IMR-90 (cell line): ENCODE measurements around the gene ATP9B. TPM values are rescaled to one million over a fixed set of nuclear protein-coding genes. Genes with fewer than 3 reads are reported as not detected.

Experiments used
- ATAC-seq: fragments of 200-7000 bp; cut with Tn5 transposase; 2 replicates; pipeline ENCODE4 v1.9.1; 2020; ENCODE audit warnings: low read depth, mild to moderate bottlenecking, moderate library complexity
- BruUV-seq: library from RNA; stranded (reverse); fragments of 400-500 nt; replicated peaks from 2 replicates; lab custom pipeline; 2021; lab: Mats Ljungman, UMichigan
- CTCF ChIA-PET: fragments of 300-600 bp; formaldehyde crosslinking; extraction: SDS; loops from one replicate; lab custom pipeline; 2021; ENCODE audit warnings: antibody characterized with exemption; lab: Yijun Ruan, JAX
- POLR2A ChIA-PET: fragments of 300-600 bp; sonication (Branson Sonifier 250); formaldehyde crosslinking; loops from one replicate; lab custom pipeline; 2022; ENCODE audit warnings: antibody characterized with exemption; ENCODE audit not compliant: unreplicated experiment; lab: Charles Lee
- DNase-seq: peaks from one replicate; pipeline ENCODE4 v3.0.0; 2013
- H2AFZ ChIP-seq: replicated peaks from 2 replicates; pipeline ENCODE3; 2013; ENCODE audit warnings: low read length, mild to moderate bottlenecking; ENCODE audit not compliant: poor library complexity
- H2AK5ac ChIP-seq: 2 replicates; pipeline ENCODE4 v1.6.1; 2013; ENCODE audit warnings: low read depth, low read length, inconsistent platforms
- H2AK9ac ChIP-seq: replicated peaks from 2 replicates; pipeline ENCODE3; 2013; ENCODE audit warnings: mild to moderate bottlenecking, low read depth, low read length, moderate library complexity; ENCODE audit not compliant: poor library complexity
- H2BK120ac ChIP-seq: 2 replicates; pipeline ENCODE4 v1.6.1; 2013; ENCODE audit warnings: low read depth, low read length, inconsistent platforms
- H2BK15ac ChIP-seq: 3 replicates; pipeline ENCODE4 v1.6.1; 2013; ENCODE audit warnings: low read depth, low read length, inconsistent platforms
- H2BK20ac ChIP-seq: 2 replicates; pipeline ENCODE4 v1.6.1; 2013; ENCODE audit warnings: low read depth, mild to moderate bottlenecking, inconsistent platforms, low read length, moderate library complexity
- H2BK5ac ChIP-seq: 2 replicates; pipeline ENCODE4 v1.6.1; 2013; ENCODE audit warnings: mild to moderate bottlenecking, low read depth, low read length, inconsistent platforms; ENCODE audit not compliant: poor library complexity, severe bottlenecking
- H3K14ac ChIP-seq: replicated peaks from 2 replicates; pipeline ENCODE4 v1.6.1; 2013; ENCODE audit warnings: low read depth, low read length, inconsistent platforms
- H3K18ac ChIP-seq: 2 replicates; pipeline ENCODE4 v1.6.1; 2013; ENCODE audit warnings: low read depth, low read length, control low read depth
- H3K23ac ChIP-seq: 2 replicates; pipeline ENCODE4 v1.6.1; 2013; ENCODE audit warnings: low read depth, low read length, inconsistent platforms
- H3K27ac ChIP-seq: 2 replicates; pipeline ENCODE4 v1.5.1; 2013; ENCODE audit warnings: mild to moderate bottlenecking, control low read depth, low read length; ENCODE audit not compliant: insufficient read depth
- H3K27me3 ChIP-seq: 2 replicates; pipeline ENCODE4 v1.6.1; 2013; ENCODE audit warnings: low read length; ENCODE audit not compliant: control insufficient read depth, insufficient read depth
- H3K36me3 ChIP-seq: 2 replicates; pipeline ENCODE4 v1.6.1; 2013; ENCODE audit warnings: low read length, mixed read lengths; ENCODE audit not compliant: control insufficient read depth, insufficient read depth
- H3K4ac ChIP-seq: 2 replicates; pipeline ENCODE4 v1.6.1; 2013; ENCODE audit warnings: low read depth, low read length, inconsistent platforms
- H3K4me1 ChIP-seq: 2 replicates; pipeline ENCODE4 v1.6.1; 2013; ENCODE audit warnings: low read length, mixed read lengths; ENCODE audit not compliant: control insufficient read depth, insufficient read depth
- H3K4me2 ChIP-seq: 2 replicates; pipeline ENCODE4 v1.6.1; 2013; ENCODE audit warnings: low read depth, mild to moderate bottlenecking, control low read depth, low read length, moderate library complexity
- H3K4me3 ChIP-seq: 2 replicates; pipeline ENCODE4 v1.5.1; 2013; ENCODE audit warnings: low read depth, mild to moderate bottlenecking, control low read depth, low read length, moderate library complexity; ENCODE audit not compliant: insufficient read depth
- H3K56ac ChIP-seq: 2 replicates; pipeline ENCODE4 v1.6.1; 2013; ENCODE audit warnings: low read length, inconsistent platforms; ENCODE audit not compliant: insufficient read depth; ENCODE audit errors: extremely low read depth
- H3K79me1 ChIP-seq, 2 experiments: 2 replicates each; pipeline ENCODE4 v1.6.1; 2013; ENCODE audit warnings: low read length in 2 of 2, inconsistent platforms in 1 of 2, low read depth in 1 of 2
- H3K9ac ChIP-seq: 2 replicates; pipeline ENCODE4 v1.6.1; 2013; ENCODE audit warnings: low read depth, low read length, control low read depth
- H3K9me1 ChIP-seq: 2 replicates; pipeline ENCODE4 v1.6.1; 2013; ENCODE audit warnings: low read length, inconsistent platforms; ENCODE audit not compliant: insufficient read depth
- H3K9me3 ChIP-seq: 2 replicates; pipeline ENCODE4 v1.6.1; 2013; ENCODE audit warnings: low read length; ENCODE audit not compliant: control insufficient read depth, insufficient read depth
- H4K20me1 ChIP-seq: 2 replicates; pipeline ENCODE4 v1.6.1; 2013; ENCODE audit warnings: low read length, inconsistent platforms; ENCODE audit not compliant: insufficient read depth
- H4K5ac ChIP-seq: 2 replicates; pipeline ENCODE4 v1.6.1; 2013; ENCODE audit warnings: mild to moderate bottlenecking, low read depth, low read length, control low read depth
- H4K8ac ChIP-seq, 2 experiments: 2 replicates each; pipeline ENCODE4 v1.6.1; 2013; ENCODE audit warnings: low read depth in 2 of 2, low read length in 2 of 2, control low read depth in 1 of 2, inconsistent platforms in 1 of 2
- H4K91ac ChIP-seq: 2 replicates; pipeline ENCODE4 v1.6.1; 2013; ENCODE audit warnings: low read depth, low read length, inconsistent platforms; ENCODE audit not compliant: insufficient read depth
- BHLHE40 ChIP-seq: fragments of 150-350 bp; IDR thresholded peaks from 2 replicates; pipeline ENCODE4 v1.6.1; 2016; ENCODE audit warnings: mild to moderate bottlenecking, low read depth, low read length
- CEBPB ChIP-seq: IDR thresholded peaks from 2 replicates; pipeline ENCODE4 v1.6.1; 2012; ENCODE audit warnings: low read depth, low read length, improper control_type of control experiment
- CHD1 ChIP-seq: IDR thresholded peaks from 2 replicates; pipeline ENCODE4 v1.6.1; 2012; ENCODE audit warnings: low read depth, low read length, improper control_type of control experiment
- CTCF ChIP-seq: conservative IDR thresholded peaks from 2 replicates; pipeline ENCODE4 v1.5.1; 2012; ENCODE audit warnings: mild to moderate bottlenecking, low read depth, low read length, improper control_type of control experiment
- ELK1 ChIP-seq: fragments of 150-350 bp; IDR thresholded peaks from 2 replicates; pipeline ENCODE4 v1.6.1; 2016; ENCODE audit warnings: low read depth, mild to moderate bottlenecking, low read length, moderate library complexity, borderline replicate concordance
- FOS ChIP-seq: fragments of 150-350 bp; IDR thresholded peaks from 2 replicates; pipeline ENCODE4 v1.6.1; 2016; ENCODE audit warnings: low read depth, low read length
- MAFK ChIP-seq: IDR thresholded peaks from 2 replicates; pipeline ENCODE4 v1.6.1; 2012; ENCODE audit warnings: low read depth, low read length, improper control_type of control experiment
- MAZ ChIP-seq: IDR thresholded peaks from 2 replicates; pipeline ENCODE4 v1.6.1; 2012; ENCODE audit warnings: low read depth, mild to moderate bottlenecking, low read length, improper control_type of control experiment, moderate library complexity, borderline replicate concordance
- MXI1 ChIP-seq: IDR thresholded peaks from 2 replicates; pipeline ENCODE4 v1.6.1; 2012; ENCODE audit warnings: low read depth, mild to moderate bottlenecking, low read length, moderate library complexity, borderline replicate concordance
- NFE2L2 ChIP-seq: fragments of 150-350 bp; IDR thresholded peaks from 2 replicates; pipeline ENCODE4 v1.6.1; 2016; ENCODE audit warnings: low read depth, mild to moderate bottlenecking, low read length
- POLR2A ChIP-seq: IDR thresholded peaks from 2 replicates; pipeline ENCODE4 v1.6.1; 2012; ENCODE audit warnings: mild to moderate bottlenecking, low read depth, low read length
- RAD21 ChIP-seq: IDR thresholded peaks from 2 replicates; pipeline ENCODE4 v1.6.1; 2012; ENCODE audit warnings: low read length, improper control_type of control experiment
- RCOR1 ChIP-seq: IDR thresholded peaks from 2 replicates; pipeline ENCODE4 v1.6.1; 2012; ENCODE audit warnings: mild to moderate bottlenecking, low read length, improper control_type of control experiment; ENCODE audit not compliant: insufficient replicate concordance
- RFX5 ChIP-seq: IDR thresholded peaks from 2 replicates; pipeline ENCODE4 v1.8.0; 2012; ENCODE audit warnings: low read depth, mild to moderate bottlenecking, low read length, moderate library complexity
- SMC3 ChIP-seq: fragments of 150-350 bp; IDR thresholded peaks from 2 replicates; pipeline ENCODE4 v1.6.1; 2016; ENCODE audit warnings: low read depth, mild to moderate bottlenecking, antibody characterized with exemption, low read length, moderate library complexity
- USF2 ChIP-seq: fragments of 150-350 bp; IDR thresholded peaks from 2 replicates; pipeline ENCODE4 v1.6.1; 2017; ENCODE audit warnings: mild to moderate bottlenecking, antibody characterized with exemption, low read length, low read depth
- WGBS, 2 experiments: methylation state at CpG; one replicate each; pipeline versions ENCODE4 v1.1.5 to v1.1.7; 2013; ENCODE audit warnings: missing lambda C conversion rate in 2 of 2; ENCODE audit not compliant: insufficient read length in 1 of 2; ENCODE audit errors: extremely low coverage in 2 of 2; 5-methylcytosine and 5-hydroxymethylcytosine counted together
- dilution Hi-C: fragments of 300-500 bp; cut with HindIII; formaldehyde crosslinking; loops from one replicate; pipeline ENCODE4 v1.14.3; 2018; ENCODE audit warnings: low sequenced_read_pairs; ENCODE audit not compliant: unreplicated experiment
- in situ Hi-C: fragments of 300-500 bp; cut with MboI; formaldehyde crosslinking; loops from 3 replicates; pipeline ENCODE4 v1.14.3; 2019; ENCODE audit warnings: low sequenced_read_pairs, inconsistent platforms, mixed read lengths
- intact Hi-C: fragments of 100-400 bp; cut with micrococcal nuclease; formaldehyde crosslinking; loops from 2 replicates; pipeline ENCODE4 v1.10.0; 2022
- polyA plus RNA-seq, 3 experiments: library from polyadenylated mRNA; depleted of rRNA; stranded (reverse); fragments of >200 nt; gene quantifications; 2 replicates each; pipeline ENCODE4 v1.2.3, GENCODE V29; 2012; ENCODE audit warnings: low replicate concordance in 1 of 3
- total RNA-seq: library from RNA; depleted of rRNA; stranded (reverse); fragments of >200 nt; gene quantifications from 2 replicates; pipeline ENCODE4 v1.2.3, GENCODE V29; 2012

The ATP9B gene
- total and polyA plus RNA-seq, 2 of the 4 experiments (the other 2 are of a cell fraction): 11.0 to 11.5 TPM

GRCh38 chr18:79384151-79384807 lies 315.1 kb downstream of the ATP9B start:
- Histone ChIP-seq H3K9me1 (no peaks in the 10 kb centered on the region), H2BK120ac (no peak overlapping the region), H4K20me1 (peaks cover 5% of the 10 kb centered on the region; the same call in 1 of the 2 replicates), H2BK20ac (no peak overlapping the region), H2AK5ac (no peak overlapping the region), H4K91ac (no peak overlapping the region), H3K79me1 (no peaks in the 10 kb centered on the region), H2AK9ac (no peak overlapping the region), H3K4ac (no peak overlapping the region), H3K56ac (no peak overlapping the region), H2AFZ (no peak overlapping the region), H3K4me1 (peaks cover 3% of the 10 kb centered on the region; the same call in 1 of the 2 replicates), H3K9me3 (no peaks in the 10 kb centered on the region), H3K27me3 (peaks cover 12% of the 10 kb centered on the region), H4K5ac (no peak overlapping the region), H3K14ac (no peak overlapping the region), H3K18ac (no peak overlapping the region), H3K36me3 (no peaks in the 10 kb centered on the region), H3K4me2 (no peak overlapping the region), H3K27ac (no peak overlapping the region), H4K8ac (no peak overlapping the region), H3K23ac (no peak overlapping the region), H2BK5ac (no peak overlapping the region), H2BK15ac (no peak overlapping the region), H3K9ac (no peak overlapping the region), H3K4me3 (no peak overlapping the region)
- DNase-seq (no peak), ATAC-seq (no peak)
- intact Hi-C loops: no loop called here
- POLR2A ChIA-PET: no interaction called here
- no TSS peak for BruUV-seq
- TF ChIP-seq POLR2A (no peak), NFE2L2 (no peak), MXI1 (no peak), RCOR1 (no peak), RFX5 (no peak), BHLHE40 (no peak), FOS (no peak), MAFK (no peak), MAZ (no peak), RAD21 (no peak), CEBPB (no peak), CHD1 (no peak), SMC3 (no peak), ELK1 (no peak), USF2 (no peak), CTCF (no peak)
- CTCF ChIA-PET: interaction anchor here (0.6 kb wide), 1 partner anchor 82 kb away, joined by 3 read pairs; no protein-coding TSS in a partner anchor
- 63% methylated on average over 3 of the region's 17 CpGs; no CpG with 5 or more reads in 1 of the 2 experiments for WGBS, 2 experiments
- in situ Hi-C loops: no loop called here
- dilution Hi-C loops: no loop called here
